Endometrium (tissue), 2 donors: Measurements from ENCODE around the gene ACKR2.

ENCODE experiments used
- FAIRE-seq: peaks from 2 replicates; lab custom pipeline; 2012; peaks lifted over from hg19 to GRCh38; lab: Jason Lieb, UNC
- donor health status: control.
- donor health status: control.

Gene ACKR2, protein sequence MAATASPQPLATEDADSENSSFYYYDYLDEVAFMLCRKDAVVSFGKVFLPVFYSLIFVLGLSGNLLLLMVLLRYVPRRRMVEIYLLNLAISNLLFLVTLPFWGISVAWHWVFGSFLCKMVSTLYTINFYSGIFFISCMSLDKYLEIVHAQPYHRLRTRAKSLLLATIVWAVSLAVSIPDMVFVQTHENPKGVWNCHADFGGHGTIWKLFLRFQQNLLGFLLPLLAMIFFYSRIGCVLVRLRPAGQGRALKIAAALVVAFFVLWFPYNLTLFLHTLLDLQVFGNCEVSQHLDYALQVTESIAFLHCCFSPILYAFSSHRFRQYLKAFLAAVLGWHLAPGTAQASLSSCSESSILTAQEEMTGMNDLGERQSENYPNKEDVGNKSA

GRCh38 chr3:42809202-42809601, at the start of gene ACKR2:
TSS of gene ACKR2 (plus strand) at chr3:42809445. CDS start at chr3:42864503, 55,058 bp downstream.
- no peak for FAIRE-seq

GRCh38 chr3:42762046-42762724, 47.1 kb upstream of the ACKR2 start:
- no peak for FAIRE-seq

- FAIRE-seq: no peak
Observed at GRCh38 chr3:42763021-42763420, 46.2 kb upstream of the ACKR2 start.

DNA sequence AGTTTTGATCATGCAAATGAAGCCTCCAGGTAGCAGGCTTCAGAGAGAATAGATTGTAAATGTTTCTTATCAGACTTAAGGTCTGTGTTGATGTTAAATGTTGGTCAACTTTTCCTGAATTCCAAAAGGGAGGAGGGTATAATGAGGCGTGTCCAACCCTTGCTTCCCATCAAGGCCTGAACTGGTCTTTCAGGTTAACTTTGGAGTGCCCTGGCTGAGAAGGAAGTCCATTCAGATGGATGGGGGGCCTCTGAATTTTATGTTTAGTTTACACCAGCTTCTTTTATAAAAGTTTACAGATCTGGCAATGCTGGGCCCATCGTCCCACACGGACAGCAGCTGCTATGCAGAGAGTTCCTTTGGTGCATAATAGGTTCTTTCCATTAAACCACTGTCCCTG, 45.1 kb upstream of the ACKR2 start:
- no peak for FAIRE-seq

DNA sequence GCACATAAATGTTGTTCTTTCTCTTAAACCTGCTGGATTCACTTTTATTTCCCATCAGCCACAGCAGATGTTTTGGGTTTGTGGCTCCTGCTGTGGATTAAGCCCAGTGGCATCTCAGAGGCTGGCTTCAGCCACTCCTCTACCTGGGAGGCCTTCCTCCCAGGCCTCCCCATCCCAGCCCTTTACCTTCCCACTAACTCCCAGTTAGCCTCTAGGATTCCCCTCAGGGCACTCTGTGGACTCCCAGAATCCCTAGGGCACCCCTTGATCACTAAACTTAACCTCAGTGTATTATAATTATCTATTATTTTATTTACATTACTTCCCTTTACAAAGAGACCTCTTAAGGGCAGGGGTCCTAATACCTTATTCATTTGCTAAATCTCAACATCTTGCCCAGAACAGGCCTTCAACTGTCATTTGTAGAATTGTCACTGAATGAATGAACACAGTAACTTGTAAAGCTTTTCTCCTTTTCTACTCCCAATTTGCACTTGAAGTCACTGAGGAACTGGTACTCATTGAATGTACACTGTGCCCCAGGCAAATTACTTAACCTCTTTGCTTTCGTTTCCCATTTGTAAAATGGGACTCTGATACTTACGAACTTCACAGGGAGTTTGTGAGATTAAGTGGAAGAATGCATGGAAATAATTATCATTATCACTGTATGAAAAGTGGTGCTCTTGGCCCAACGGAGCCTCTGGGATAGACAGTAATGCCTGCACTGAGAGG, 44.5 kb upstream of the ACKR2 start:
- FAIRE-seq: no peak

DNA sequence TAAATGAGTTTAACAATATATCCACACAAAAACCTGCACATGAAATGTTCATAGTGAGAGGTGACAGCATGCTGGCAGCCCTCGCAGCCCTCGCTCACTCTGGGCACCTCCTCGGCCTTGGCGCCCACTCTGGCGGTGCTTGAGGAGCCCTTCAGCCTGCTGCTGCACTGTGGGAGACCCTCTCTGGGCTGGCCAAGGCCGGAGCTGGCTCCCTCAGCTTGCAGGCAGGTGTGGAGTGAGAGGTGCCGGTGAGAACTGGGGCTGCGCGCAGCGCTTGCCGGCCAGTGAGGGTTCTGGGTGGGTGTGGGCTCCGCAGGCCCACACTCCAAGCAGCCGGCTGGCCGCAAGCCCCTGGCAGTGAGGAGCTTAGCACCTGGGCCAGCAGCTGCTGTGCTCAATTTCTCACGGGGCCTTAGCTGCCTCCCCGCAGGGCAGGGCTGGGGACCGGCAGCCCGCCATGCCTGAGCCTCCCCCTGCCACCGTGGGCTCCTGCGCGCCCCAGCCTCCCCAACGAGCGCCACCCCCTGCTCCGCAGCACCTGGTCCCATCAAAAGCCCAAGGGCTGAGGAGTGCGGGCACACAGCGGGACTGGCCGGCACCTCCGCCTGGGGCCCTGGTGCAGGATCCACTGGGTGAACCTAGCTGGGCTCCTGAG, 39.6 kb upstream of the ACKR2 start:
- no peak for FAIRE-seq

DNA sequence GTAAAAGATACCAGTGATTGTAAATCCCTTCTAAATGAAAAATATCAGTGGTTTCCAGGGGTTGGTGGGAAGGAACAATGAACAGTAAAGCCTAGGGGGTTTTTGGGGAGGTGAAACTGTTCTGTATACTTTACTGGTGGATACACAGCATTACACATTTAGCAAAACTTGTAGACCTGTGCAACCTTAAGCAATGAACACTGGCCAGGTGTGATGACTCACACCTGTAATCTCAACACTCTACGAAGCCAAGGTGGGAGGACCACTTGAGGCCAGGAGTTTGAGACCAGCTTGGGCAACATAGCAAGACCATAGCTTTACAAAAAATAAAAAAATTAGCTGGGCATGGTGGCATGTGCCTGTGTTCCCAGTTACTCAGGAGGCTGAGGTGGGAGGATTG, 38.0 kb upstream of the ACKR2 start:
- no peak for FAIRE-seq

DNA sequence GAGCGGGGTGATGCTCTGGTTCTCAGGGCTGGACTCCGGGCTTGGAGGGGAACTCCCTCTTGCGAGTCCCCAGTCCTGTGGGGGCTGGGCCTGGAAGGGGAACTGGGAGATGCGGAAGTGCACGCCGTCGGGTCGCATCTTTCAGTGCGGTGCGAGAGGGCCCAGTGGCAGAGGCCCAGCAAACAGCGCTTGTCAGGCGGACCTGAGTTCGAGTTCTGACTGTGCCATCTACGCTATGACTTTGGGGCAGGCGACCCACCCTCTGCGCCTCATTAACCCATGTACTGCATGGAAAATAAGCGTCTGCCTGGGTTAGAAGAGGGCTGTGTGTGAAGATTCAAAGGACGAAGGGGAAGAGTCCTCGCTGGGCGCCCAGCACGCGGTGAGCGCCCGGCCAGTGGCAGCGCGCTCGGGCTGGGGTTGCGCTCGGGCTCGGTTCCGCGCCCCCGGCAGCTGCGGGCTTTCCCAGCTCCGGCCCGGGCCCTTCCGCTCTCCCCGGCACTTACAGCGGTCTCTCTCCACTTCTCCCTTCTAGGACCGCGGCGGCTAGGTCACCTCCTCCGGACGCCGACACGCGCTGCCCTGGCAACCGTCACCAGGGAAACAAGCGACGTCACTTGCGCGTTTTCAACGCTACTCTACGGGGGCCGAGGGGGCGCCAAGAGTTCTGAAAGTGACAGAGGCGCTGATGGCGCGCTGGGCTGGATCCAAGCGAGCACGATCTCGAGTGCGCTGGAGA, 36.4 kb upstream of the ACKR2 start, which contains the start of gene CCDC13:
Gene CCDC13, minus strand, starts transcription at position 584 of the 739 bp plus-strand sequence. CDS start 14,908 bp downstream, outside the sequence.
- FAIRE-seq: peak; percentile 87

GRCh38 chr3:42773409-42773751, 35.9 kb upstream of the ACKR2 start:
- no peak for FAIRE-seq

DNA sequence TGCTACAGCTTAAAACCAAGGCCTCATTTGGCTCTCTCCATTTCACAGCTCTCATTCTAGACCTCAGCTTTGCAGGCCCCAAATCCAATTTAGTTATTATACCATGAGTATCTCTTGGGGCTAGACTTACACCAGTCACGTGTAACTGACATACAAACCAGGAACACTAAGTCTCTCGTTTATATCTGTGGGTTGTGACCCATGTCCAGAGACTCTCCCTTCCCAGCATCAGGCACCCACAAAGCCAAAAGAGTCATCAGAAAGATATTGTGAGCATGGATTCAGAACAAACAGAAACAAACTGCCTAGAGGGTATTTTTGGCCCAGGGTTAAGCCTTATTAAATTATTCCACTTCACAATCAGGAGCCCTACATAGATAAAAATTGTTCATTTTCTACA, 30.6 kb upstream of the ACKR2 start:
- FAIRE-seq: no peak

DNA sequence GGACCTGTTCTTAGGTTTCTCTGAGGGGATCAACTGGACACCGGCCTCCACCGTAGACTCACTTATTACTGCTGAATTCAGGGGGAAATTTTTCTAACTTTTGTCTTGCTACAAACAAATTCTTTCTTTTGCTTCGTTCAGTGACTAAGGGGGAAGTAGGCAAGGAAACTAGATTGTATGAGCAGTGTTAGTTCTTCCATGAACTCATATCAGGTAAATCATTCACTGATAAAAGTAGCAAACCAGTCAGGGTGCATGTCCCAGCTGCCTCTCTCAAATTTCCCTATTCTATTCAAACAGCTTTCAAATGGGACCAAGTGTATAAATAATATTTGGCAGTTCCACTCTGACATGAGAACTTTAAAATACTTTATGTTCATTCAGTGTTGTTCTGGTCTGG, 28.8 kb upstream of the ACKR2 start:
- no peak for FAIRE-seq

GRCh38 chr3:42780892-42781700, 28.1 kb upstream of the ACKR2 start:
- no peak for FAIRE-seq

GRCh38 chr3:42786212-42786611, 23.0 kb upstream of the ACKR2 start:
- no peak for FAIRE-seq

- no peak for FAIRE-seq
Observed at GRCh38 chr3:42786631-42787030, 22.6 kb upstream of the ACKR2 start.

GRCh38 chr3:42790714-42791229, 18.5 kb upstream of the ACKR2 start:
- no peak for FAIRE-seq

GRCh38 chr3:42795621-42796181, 13.5 kb upstream of the ACKR2 start:
- FAIRE-seq: no peak

GRCh38 chr3:42796332-42796885, 12.8 kb upstream of the ACKR2 start:
- no peak for FAIRE-seq

- FAIRE-seq: no peak
Observed at GRCh38 chr3:42799376-42799775, 9.9 kb upstream of the ACKR2 start.

DNA sequence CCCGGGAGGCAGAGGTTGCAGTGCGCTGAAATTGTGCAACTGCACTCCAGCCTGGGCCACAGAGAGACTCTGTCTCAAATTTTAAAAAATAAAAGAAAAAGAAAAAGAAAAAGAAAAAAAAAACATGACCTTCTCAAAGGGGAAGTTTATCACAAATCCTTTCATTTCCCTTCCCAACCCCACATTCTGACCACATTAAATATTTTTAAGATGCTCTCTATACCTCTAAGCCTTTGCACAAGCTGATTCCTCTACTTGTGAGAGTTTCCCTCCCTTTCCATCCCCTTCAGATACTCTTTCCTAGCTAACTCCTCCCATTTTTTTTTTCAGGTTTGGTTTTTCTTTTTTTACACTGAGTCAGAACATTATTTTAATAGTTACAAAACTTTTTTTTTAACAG, 9.0 kb upstream of the ACKR2 start:
- FAIRE-seq: no peak

- FAIRE-seq: no peak
Observed at GRCh38 chr3:42801048-42801620, 8.1 kb upstream of the ACKR2 start.
